IMR-90 (cell line): Measurements from ENCODE around the gene ME2.

ENCODE experiments used
- BHLHE40 ChIP-seq: fragments of 150-350 bp; IDR thresholded peaks from 2 replicates; pipeline ENCODE4 v1.6.1; 2016; ENCODE audit warnings: mild to moderate bottlenecking, low read depth, low read length
- CTCF ChIP-seq: conservative IDR thresholded peaks from 2 replicates; pipeline ENCODE4 v1.5.1; 2012; ENCODE audit warnings: mild to moderate bottlenecking, low read depth, low read length, improper control_type of control experiment
- FOS ChIP-seq: fragments of 150-350 bp; IDR thresholded peaks from 2 replicates; pipeline ENCODE4 v1.6.1; 2016; ENCODE audit warnings: low read depth, low read length
- MAFK ChIP-seq: IDR thresholded peaks from 2 replicates; pipeline ENCODE4 v1.6.1; 2012; ENCODE audit warnings: low read depth, low read length, improper control_type of control experiment
- MXI1 ChIP-seq: IDR thresholded peaks from 2 replicates; pipeline ENCODE4 v1.6.1; 2012; ENCODE audit warnings: low read depth, mild to moderate bottlenecking, low read length, moderate library complexity, borderline replicate concordance
- NFE2L2 ChIP-seq: fragments of 150-350 bp; IDR thresholded peaks from 2 replicates; pipeline ENCODE4 v1.6.1; 2016; ENCODE audit warnings: low read depth, mild to moderate bottlenecking, low read length
- POLR2A ChIP-seq: IDR thresholded peaks from 2 replicates; pipeline ENCODE4 v1.6.1; 2012; ENCODE audit warnings: mild to moderate bottlenecking, low read depth, low read length
- RAD21 ChIP-seq: IDR thresholded peaks from 2 replicates; pipeline ENCODE4 v1.6.1; 2012; ENCODE audit warnings: low read length, improper control_type of control experiment
- SMC3 ChIP-seq: fragments of 150-350 bp; IDR thresholded peaks from 2 replicates; pipeline ENCODE4 v1.6.1; 2016; ENCODE audit warnings: low read depth, mild to moderate bottlenecking, antibody characterized with exemption, low read length, moderate library complexity
- USF2 ChIP-seq: fragments of 150-350 bp; IDR thresholded peaks from 2 replicates; pipeline ENCODE4 v1.6.1; 2017; ENCODE audit warnings: mild to moderate bottlenecking, antibody characterized with exemption, low read length, low read depth

GRCh38 chr18:50842846-50843245 lies 36.1 kb upstream of the ME2 start:
- TF ChIP-seq CTCF (no peak), POLR2A (no peak), RAD21 (no peak), FOS (no peak), USF2 (no peak), SMC3 (no peak), BHLHE40 (no peak), MAFK (no peak), NFE2L2 (no peak), MXI1 (no peak)
